ENCODE results near the gene GATA1.

Gene GATA1

DNA sequence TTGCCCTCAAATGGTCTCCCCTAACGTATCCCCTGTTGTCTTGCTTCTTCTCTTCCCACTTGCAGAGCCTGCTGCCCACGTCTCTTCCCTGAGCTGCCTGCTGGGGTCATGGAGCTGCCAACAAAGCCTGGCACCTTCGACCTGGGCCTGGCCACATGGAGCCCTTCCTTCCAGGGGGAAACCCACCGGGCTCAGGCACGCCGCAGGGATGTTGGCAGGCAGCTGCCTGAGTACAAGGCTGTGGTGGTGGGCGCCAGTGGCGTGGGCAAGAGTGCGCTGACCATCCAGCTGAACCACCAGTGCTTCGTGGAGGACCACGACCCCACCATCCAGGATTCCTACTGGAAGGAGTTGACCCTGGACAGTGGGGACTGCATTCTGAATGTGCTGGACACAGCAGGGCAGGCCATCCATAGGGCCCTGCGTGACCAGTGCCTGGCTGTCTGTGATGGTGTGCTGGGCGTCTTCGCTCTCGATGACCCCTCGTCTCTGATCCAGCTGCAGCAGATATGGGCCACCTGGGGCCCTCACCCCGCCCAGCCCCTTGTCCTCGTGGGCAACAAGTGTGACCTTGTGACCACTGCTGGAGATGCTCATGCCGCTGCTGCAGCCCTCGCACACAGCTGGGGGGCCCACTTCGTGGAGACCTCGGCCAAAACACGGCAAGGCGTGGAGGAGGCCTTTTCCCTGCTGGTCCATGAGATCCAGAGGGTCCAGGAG, 42.8 kb downstream of the GATA1 start:
- Histone ChIP-seq H3K9me3 (ENCODE audit: control insufficient read depth in 2 of 2, low read length in 2 of 2) (peaks cover 0 to 2% of the 10 kb centered on the region in 2 donors), H3K27ac (ENCODE audit: low read length) (no peak overlapping the region), H3K9ac (ENCODE audit: low read length in 2 of 2) (no peak overlapping the region), H3K36me3 (ENCODE audit: control insufficient read depth in 2 of 2, insufficient read depth in 2 of 2, low read length in 2 of 2) (peaks cover 0 to 4% of the 10 kb centered on the region in 2 donors), H3K4me3 (ENCODE audit: low read length in 2 of 2) (no peak overlapping the region), H3K27me3 (ENCODE audit: control insufficient read depth in 1 of 2, insufficient read depth in 2 of 2, low read length in 2 of 2) (peaks cover 12 to 28% of the 10 kb centered on the region in 2 donors), H3K4me1 (ENCODE audit: control insufficient read depth, insufficient read depth, low read length) (no peaks in the 10 kb centered on the region)

DNA sequence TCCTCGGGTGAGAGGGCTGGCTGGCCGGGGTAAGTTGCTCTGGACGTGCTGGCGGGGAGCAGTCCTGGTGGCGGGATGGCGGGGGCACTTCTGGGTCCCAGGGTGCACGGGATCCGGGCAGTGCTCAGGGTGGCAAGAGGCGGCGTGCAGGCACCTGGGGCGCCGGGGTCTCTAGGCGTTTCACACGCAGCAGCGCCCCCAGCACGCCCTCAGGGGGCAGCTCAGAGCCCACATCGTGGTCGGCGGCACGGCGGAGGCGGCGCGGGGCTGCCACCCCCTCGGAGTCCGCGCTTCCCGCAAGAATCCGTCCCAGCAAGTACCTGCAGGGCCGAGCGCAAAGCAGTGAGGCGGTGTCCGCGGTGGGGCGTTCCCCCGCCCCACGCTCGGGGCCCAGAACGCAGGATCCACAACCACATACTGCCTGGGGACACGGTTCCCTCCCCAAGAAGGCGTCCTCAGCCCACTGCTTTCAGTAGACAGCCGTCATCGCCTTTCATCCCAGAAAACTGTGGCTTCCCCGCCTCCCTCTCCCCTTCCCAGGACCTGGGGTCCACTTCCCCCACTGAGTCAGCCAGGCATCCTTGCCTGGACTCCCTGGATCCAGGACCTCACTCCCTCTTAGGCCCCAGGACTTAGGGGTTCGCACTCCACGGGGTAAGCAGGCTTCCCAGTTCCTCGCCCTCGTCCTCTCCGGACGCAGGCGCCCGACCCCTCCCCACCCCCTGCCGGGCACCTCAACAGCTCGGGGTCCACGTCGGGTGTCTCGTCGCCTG, 44.9 kb downstream of the GATA1 start:
- peaks cover 20 to 34% of the 10 kb centered on the region in 2 donors for H3K27me3 ChIP-seq (ENCODE audit: control insufficient read depth in 1 of 2, insufficient read depth in 2 of 2, low read length in 2 of 2)
- H3K9me3 ChIP-seq (ENCODE audit: control insufficient read depth in 2 of 2, low read length in 2 of 2): peaks cover 0 to 2% of the 10 kb centered on the region in 2 donors
- no peak overlapping the region for H3K9ac ChIP-seq (ENCODE audit: low read length in 2 of 2)
- peaks cover 5% of the 10 kb centered on the region for H3K4me1 ChIP-seq (ENCODE audit: control insufficient read depth, insufficient read depth, low read length)
- no peak overlapping the region for H3K4me3 ChIP-seq (ENCODE audit: low read length in 2 of 2)
- H3K36me3 ChIP-seq (ENCODE audit: control insufficient read depth in 2 of 2, insufficient read depth in 2 of 2, low read length in 2 of 2): no peaks in the 10 kb centered on the region
- H3K27ac ChIP-seq (ENCODE audit: low read length): no peak overlapping the region

DNA sequence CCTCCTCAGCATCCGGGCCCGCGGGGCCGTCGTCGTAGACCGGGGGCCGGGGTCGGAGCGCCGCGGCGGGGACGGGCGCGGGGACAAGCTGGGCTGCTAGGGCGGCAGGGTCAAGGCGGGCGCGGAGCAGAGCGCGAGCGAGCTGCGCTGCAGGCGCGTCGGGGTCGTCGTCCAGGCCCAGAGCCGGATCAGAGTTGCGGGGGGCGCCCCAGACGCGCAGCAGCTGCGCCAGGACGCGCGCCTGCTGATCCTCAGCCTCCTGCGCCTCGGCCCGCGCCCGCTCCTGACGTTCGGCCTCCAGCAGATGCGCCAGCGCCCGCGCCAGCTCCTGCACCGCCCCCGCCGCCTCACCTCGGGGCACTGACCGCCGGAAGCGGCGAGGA, 45.5 kb downstream of the GATA1 start:
- Histone ChIP-seq H3K9ac (ENCODE audit: low read length in 2 of 2) (no peak overlapping the region), H3K27ac (ENCODE audit: low read length) (no peak overlapping the region), H3K4me1 (ENCODE audit: control insufficient read depth, insufficient read depth, low read length) (peaks cover 5% of the 10 kb centered on the region), H3K27me3 (ENCODE audit: control insufficient read depth in 1 of 2, insufficient read depth in 2 of 2, low read length in 2 of 2) (peaks cover 20 to 34% of the 10 kb centered on the region in 2 donors), H3K9me3 (ENCODE audit: control insufficient read depth in 2 of 2, low read length in 2 of 2) (peaks cover 0 to 2% of the 10 kb centered on the region in 2 donors), H3K4me3 (ENCODE audit: low read length in 2 of 2) (no peak overlapping the region), H3K36me3 (ENCODE audit: control insufficient read depth in 2 of 2, insufficient read depth in 2 of 2, low read length in 2 of 2) (no peaks in the 10 kb centered on the region)

DNA sequence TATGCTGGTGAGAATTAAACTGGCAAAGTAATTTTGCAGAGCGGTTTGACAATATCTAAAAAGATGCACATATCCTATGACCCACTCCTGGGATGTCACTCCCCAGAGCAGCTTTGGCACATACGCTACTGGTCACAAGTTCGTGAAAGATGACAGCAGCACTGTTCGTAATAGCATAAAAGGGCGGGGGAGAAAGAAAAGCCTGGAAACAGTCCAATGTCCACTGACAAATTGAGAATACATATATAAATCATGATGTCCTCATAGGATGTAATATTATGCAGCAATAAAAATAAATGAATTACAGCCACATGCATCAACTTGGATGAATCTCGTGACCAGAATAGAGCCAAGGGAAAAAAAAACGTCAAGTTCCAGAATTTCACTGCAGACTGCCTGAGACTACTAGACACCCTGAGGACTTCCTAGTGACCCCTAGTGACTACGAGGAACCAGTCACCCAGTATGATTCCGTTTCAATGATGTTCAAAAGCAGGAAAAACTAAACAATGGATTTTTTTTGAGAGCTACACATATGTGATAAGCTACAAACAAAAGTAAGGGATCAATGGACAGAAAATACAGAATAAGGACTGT, 47.2 kb downstream of the GATA1 start:
- Histone ChIP-seq H3K27ac (ENCODE audit: low read length) (no peak overlapping the region), H3K4me1 (ENCODE audit: control insufficient read depth, insufficient read depth, low read length) (peaks cover 5% of the 10 kb centered on the region), H3K27me3 (ENCODE audit: control insufficient read depth in 1 of 2, insufficient read depth in 2 of 2, low read length in 2 of 2) (peaks cover 20 to 34% of the 10 kb centered on the region in 2 donors), H3K9ac (ENCODE audit: low read length in 2 of 2) (no peak overlapping the region), H3K4me3 (ENCODE audit: low read length in 2 of 2) (no peak overlapping the region), H3K9me3 (ENCODE audit: control insufficient read depth in 2 of 2, low read length in 2 of 2) (peaks cover 0 to 2% of the 10 kb centered on the region in 2 donors), H3K36me3 (ENCODE audit: control insufficient read depth in 2 of 2, insufficient read depth in 2 of 2, low read length in 2 of 2) (no peaks in the 10 kb centered on the region)

DNA sequence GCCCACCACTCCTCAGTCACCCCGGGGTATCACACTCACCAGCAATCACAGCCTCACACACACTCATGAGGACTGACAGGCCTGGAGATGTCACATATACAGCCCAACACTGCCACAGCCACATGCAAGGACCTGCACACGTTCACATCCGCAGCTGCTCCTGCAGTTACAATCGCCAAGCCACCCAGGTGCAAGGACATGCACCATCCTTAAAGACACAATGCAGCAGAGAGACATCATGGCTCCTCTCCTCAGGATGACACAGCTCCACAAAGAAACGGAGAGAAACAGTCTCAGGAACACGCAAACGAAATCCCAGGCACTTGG, 48.0 kb downstream of the GATA1 start:
- H3K27me3 ChIP-seq (ENCODE audit: control insufficient read depth in 1 of 2, insufficient read depth in 2 of 2, low read length in 2 of 2): peaks cover 20 to 32% of the 10 kb centered on the region in 2 donors
- H3K4me3 ChIP-seq (ENCODE audit: low read length in 2 of 2): peak overlapping the region in 1 of 2 donors; percentile 57
- H3K27ac ChIP-seq (ENCODE audit: low read length): no peak overlapping the region
- peaks cover 5% of the 10 kb centered on the region for H3K4me1 ChIP-seq (ENCODE audit: control insufficient read depth, insufficient read depth, low read length)
- no peaks in the 10 kb centered on the region for H3K36me3 ChIP-seq (ENCODE audit: control insufficient read depth in 2 of 2, insufficient read depth in 2 of 2, low read length in 2 of 2)
- peaks cover 0 to 2% of the 10 kb centered on the region in 2 donors for H3K9me3 ChIP-seq (ENCODE audit: control insufficient read depth in 2 of 2, low read length in 2 of 2)
- H3K9ac ChIP-seq (ENCODE audit: low read length in 2 of 2): no peak overlapping the region

DNA sequence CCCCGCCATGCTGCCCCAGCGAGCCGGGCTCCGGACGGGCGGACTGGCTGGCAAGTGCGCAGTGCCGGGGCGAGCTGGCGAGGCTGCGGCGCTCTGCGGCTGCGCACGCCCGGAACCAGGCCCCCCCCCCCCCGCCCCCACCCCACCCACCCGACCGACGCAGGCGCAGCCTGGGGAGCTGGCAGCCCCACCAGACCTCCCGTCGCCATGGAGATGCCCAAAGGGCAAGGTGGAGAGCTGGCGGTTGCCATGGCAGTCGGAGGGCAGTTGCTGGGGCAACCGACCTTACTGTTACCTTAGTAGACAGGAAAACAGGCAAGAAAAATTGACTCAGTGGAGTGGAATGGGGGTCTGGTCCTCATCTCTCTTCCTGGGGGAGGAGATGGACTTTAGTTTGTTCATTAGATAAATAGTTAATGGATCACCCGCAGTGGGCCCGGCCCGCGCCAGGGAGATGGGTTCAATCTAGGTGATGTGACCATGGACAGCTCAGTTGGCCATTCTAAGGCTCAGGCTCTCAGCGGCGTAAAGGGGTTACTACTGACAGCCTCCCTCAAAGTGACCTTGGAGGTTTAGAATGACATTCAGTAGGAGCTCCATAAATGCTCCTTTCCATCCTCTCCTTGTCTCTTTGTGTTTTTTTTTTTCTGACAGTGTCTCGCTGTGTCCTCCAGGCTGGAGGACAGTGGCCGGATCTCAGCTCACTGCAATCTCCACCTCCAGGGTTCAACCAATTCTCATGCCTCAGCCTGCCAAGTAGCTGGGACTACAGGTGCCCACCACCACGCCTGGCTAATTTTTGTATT, 49.3 kb downstream of the GATA1 start, which contains the start of gene PCSK1N:
PCSK1N (minus strand) TSS at position 87 of the 806 bp plus-strand sequence; CDS start at position 9, 78 bp downstream.
- Histone ChIP-seq H3K27ac (ENCODE audit: low read length) (no peak within 1 kb of the TSS), H3K36me3 (ENCODE audit: control insufficient read depth in 2 of 2, insufficient read depth in 2 of 2, low read length in 2 of 2) (no peaks in the 10 kb centered on the region), H3K27me3 (ENCODE audit: control insufficient read depth in 1 of 2, insufficient read depth in 2 of 2, low read length in 2 of 2) (peaks cover 20 to 25% of the 10 kb centered on the region in 2 donors), H3K9me3 (ENCODE audit: control insufficient read depth in 2 of 2, low read length in 2 of 2) (no peaks in the 10 kb centered on the region), H3K4me1 (ENCODE audit: control insufficient read depth, insufficient read depth, low read length) (peaks cover 5% of the 10 kb centered on the region), H3K9ac (ENCODE audit: low read length in 2 of 2) (no peak within 1 kb of the TSS), H3K4me3 (ENCODE audit: low read length in 2 of 2) (peak within 1 kb of the TSS; percentile 31 to 57)

DNA sequence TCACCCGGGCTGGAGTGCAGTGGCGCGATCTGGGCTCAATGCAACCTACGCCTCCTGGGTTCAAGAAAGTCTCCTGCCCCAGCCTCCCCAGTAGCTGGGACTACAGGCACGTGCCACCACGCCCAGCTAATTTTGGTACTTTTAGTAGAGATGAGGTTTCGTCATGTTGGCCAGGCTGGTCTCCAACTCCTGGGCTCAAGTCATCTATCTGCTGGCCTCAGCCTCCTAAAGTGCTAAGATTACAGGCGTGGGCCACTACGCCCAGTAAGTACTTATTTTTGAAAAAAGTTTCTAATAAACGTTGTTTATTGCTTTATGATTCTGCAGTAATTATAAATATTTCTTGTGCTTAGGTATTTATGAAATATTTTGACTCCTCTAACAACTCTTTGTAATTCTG, 53.3 kb downstream of the GATA1 start:
- no peak overlapping the region for H3K9ac ChIP-seq (ENCODE audit: low read length in 2 of 2)
- no peak overlapping the region for H3K4me3 ChIP-seq (ENCODE audit: low read length in 2 of 2)
- no peak overlapping the region for H3K27ac ChIP-seq (ENCODE audit: low read length)
- no peaks in the 10 kb centered on the region for H3K36me3 ChIP-seq (ENCODE audit: control insufficient read depth in 2 of 2, insufficient read depth in 2 of 2, low read length in 2 of 2)
- peaks cover 5% of the 10 kb centered on the region for H3K4me1 ChIP-seq (ENCODE audit: control insufficient read depth, insufficient read depth, low read length)
- peaks cover 3 to 5% of the 10 kb centered on the region in 2 donors for H3K27me3 ChIP-seq (ENCODE audit: control insufficient read depth in 1 of 2, insufficient read depth in 2 of 2, low read length in 2 of 2)
- no peaks in the 10 kb centered on the region for H3K9me3 ChIP-seq (ENCODE audit: control insufficient read depth in 2 of 2, low read length in 2 of 2)
